Lower lobe of right lung (tissue), 2 donors: ENCODE measurements around the gene SEMA3E. TPM values are rescaled to one million over a fixed set of nuclear protein-coding genes. Genes with fewer than 3 reads are reported as not detected.

Source experiments
- ATAC-seq, 2 donors: fragments of 200-7000 bp; cut with Tn5 transposase; one replicate each; pipeline ENCODE4 v1.9.1; 2020 to 2022; ENCODE audit warnings: mild to moderate bottlenecking in 2 of 2, moderate library complexity in 2 of 2
- DNase-seq: peaks from one replicate; pipeline ENCODE4 v3.0.0-alpha.2; 2020
- H3K27ac ChIP-seq: fragments of 200-600 bp; one replicate; pipeline ENCODE4 v1.8.0; 2022
- H3K27me3 ChIP-seq: fragments of 200-600 bp; one replicate; pipeline ENCODE4 v1.8.0; 2022; ENCODE audit warnings: low read depth
- H3K36me3 ChIP-seq: fragments of 200-600 bp; one replicate; pipeline ENCODE4 v1.8.0; 2022; ENCODE audit warnings: mild to moderate bottlenecking
- H3K4me1 ChIP-seq: fragments of 200-600 bp; one replicate; pipeline ENCODE4 v1.8.0; 2022
- H3K4me3 ChIP-seq: fragments of 200-600 bp; one replicate; pipeline ENCODE4 v1.8.0; 2022; ENCODE audit warnings: mild to moderate bottlenecking
- H3K9me3 ChIP-seq: fragments of 200-600 bp; one replicate; pipeline ENCODE4 v1.8.0; 2022
- CTCF ChIP-seq: fragments of 200-600 bp; IDR thresholded peaks from one replicate; pipeline ENCODE4 v1.8.0; 2022; ENCODE audit warnings: antibody characterized with exemption, mild to moderate bottlenecking
- intact Hi-C: fragments of 100-400 bp; cut with DNase I; formaldehyde crosslinking; loops from one replicate; pipeline ENCODE4 v1.11.0; 2022
- total RNA-seq: library from RNA; stranded (reverse); fragmentation: NEBNext Ultra II Directional; extraction: Animal tissue kit (Norgen Biotek cat#: 25700); gene quantifications from one replicate; pipeline ENCODE4 v1.2.1, GENCODE V29; 2021
- donor health status: DM: no; HTN: yes; CAD: no; lungs with severe emphysema.

Gene SEMA3E
- total RNA-seq, 1 donor from 2014 or later: 8.8 TPM

GRCh38 chr7:83546586-83546985 lies 102.4 kb downstream of the SEMA3E start:
- Histone ChIP-seq H3K4me1 (no peaks in the 10 kb centered on the region), H3K27ac (no peak overlapping the region), H3K4me3 (no peak overlapping the region), H3K27me3 (no peaks in the 10 kb centered on the region), H3K36me3 (no peaks in the 10 kb centered on the region), H3K9me3 (no peaks in the 10 kb centered on the region)
- DNase-seq (no peak), ATAC-seq (no peak)
- intact Hi-C loops: no loop called here
- no peak for TF ChIP-seq CTCF

GRCh38 chr7:83541187-83541960 lies 107.6 kb downstream of the SEMA3E start:
- no peak for TF ChIP-seq CTCF
- no peaks in the 10 kb centered on the region for H3K36me3 ChIP-seq
- H3K4me3 ChIP-seq: no peak overlapping the region
- no peaks in the 10 kb centered on the region for H3K9me3 ChIP-seq
- no peaks in the 10 kb centered on the region for H3K27me3 ChIP-seq
- intact Hi-C loops: no loop called here
- H3K4me1 ChIP-seq: no peaks in the 10 kb centered on the region
- H3K27ac ChIP-seq: no peak overlapping the region
- DNase-seq (no peak), ATAC-seq (no peak)

- H3K4me1 ChIP-seq: no peaks in the 10 kb centered on the region
- no peaks in the 10 kb centered on the region for H3K27me3 ChIP-seq
- intact Hi-C loops: no loop called here
- DNase-seq: no peak
- ATAC-seq: no peak
- no peak overlapping the region for H3K4me3 ChIP-seq
- no peak for TF ChIP-seq CTCF
- no peaks in the 10 kb centered on the region for H3K9me3 ChIP-seq
- no peaks in the 10 kb centered on the region for H3K36me3 ChIP-seq
- H3K27ac ChIP-seq: no peak overlapping the region
These were observed 114.5 kb downstream of the SEMA3E start for GRCh38 chr7:83534488-83534887.

GRCh38 chr7:83532219-83532618 lies 116.7 kb downstream of the SEMA3E start:
- intact Hi-C loops: no loop called here
- Histone ChIP-seq H3K9me3 (no peaks in the 10 kb centered on the region), H3K4me3 (no peak overlapping the region), H3K27me3 (no peaks in the 10 kb centered on the region), H3K36me3 (no peaks in the 10 kb centered on the region), H3K4me1 (no peaks in the 10 kb centered on the region), H3K27ac (no peak overlapping the region)
- no peak for DNase-seq
- no peak for TF ChIP-seq CTCF
- no peak for ATAC-seq

- ATAC-seq (no peak), DNase-seq (no peak)
- TF ChIP-seq CTCF: no peak
- Histone ChIP-seq H3K4me3 (no peak overlapping the region), H3K27me3 (no peaks in the 10 kb centered on the region), H3K27ac (no peak overlapping the region), H3K9me3 (no peaks in the 10 kb centered on the region), H3K4me1 (no peaks in the 10 kb centered on the region), H3K36me3 (no peaks in the 10 kb centered on the region)
- intact Hi-C loops: no loop called here
These were observed 117.2 kb downstream of the SEMA3E start for GRCh38 chr7:83531766-83532165.
